ENCODE results near the gene GPR176. TPM values are rescaled to one million over a fixed set of nuclear protein-coding genes. Genes with fewer than 3 reads are reported as not detected.

Gene GPR176
- total RNA-seq, 1 donor from 2014 or later, result 0.23 TPM

- Mint-ChIP-seq H3K27me3 (ENCODE audit: insufficient read depth) (peaks cover 16% of the 10 kb centered on the region), H3K4me3 (no peak overlapping the region), H3K27ac (no peak overlapping the region), H3K9me3 (no peaks in the 10 kb centered on the region), H3K4me1 (ENCODE audit: low read depth) (no peaks in the 10 kb centered on the region), H3K36me3 (ENCODE audit: low read depth) (peaks cover 1% of the 10 kb centered on the region)
- intact Hi-C loops (cut with micrococcal nuclease), result no loop called here
- no peak for DNase-seq (ENCODE audit: low spot score)
Observed at GRCh38 chr15:39860871-39861270, 59.2 kb downstream of the GPR176 start.

- no peaks in the 10 kb centered on the region for H3K9me3 Mint-ChIP-seq
- intact Hi-C loops (cut with micrococcal nuclease), result no loop called here
- no peaks in the 10 kb centered on the region for H3K4me1 Mint-ChIP-seq (ENCODE audit: low read depth)
- H3K4me3 Mint-ChIP-seq, result no peak overlapping the region
- no peak for DNase-seq (ENCODE audit: low spot score)
- H3K27me3 Mint-ChIP-seq (ENCODE audit: insufficient read depth), result peaks cover 12% of the 10 kb centered on the region
- no peak overlapping the region for H3K27ac Mint-ChIP-seq
- peaks cover 1% of the 10 kb centered on the region for H3K36me3 Mint-ChIP-seq (ENCODE audit: low read depth)
Observed at GRCh38 chr15:39860200-39860599, 59.9 kb downstream of the GPR176 start.

- no peaks in the 10 kb centered on the region for H3K4me1 Mint-ChIP-seq (ENCODE audit: low read depth)
- H3K36me3 Mint-ChIP-seq (ENCODE audit: low read depth), result peaks cover 1% of the 10 kb centered on the region
- H3K4me3 Mint-ChIP-seq, result no peak overlapping the region
Observed at GRCh38 chr15:39859636-39860035, 60.4 kb downstream of the GPR176 start.

DNA sequence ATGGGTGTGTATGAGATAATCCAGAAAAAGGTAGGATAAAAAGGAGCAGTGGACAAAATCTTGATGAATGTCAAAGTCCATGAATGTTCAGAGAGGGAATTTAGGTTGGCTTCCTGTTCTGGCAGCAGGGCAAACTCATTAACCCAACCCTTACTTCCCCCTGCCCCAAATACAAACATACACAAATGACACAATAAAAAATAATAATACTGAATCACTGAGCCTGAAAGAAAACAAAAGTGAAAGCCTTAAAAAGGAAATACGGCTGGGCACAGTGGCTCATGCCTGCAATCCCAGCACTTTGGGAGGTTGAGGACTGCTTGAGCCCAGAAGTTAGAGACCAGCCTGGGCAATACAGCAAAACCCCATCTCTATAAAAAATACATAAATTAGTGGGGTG, 62.9 kb downstream of the GPR176 start:
- intact Hi-C loops (cut with micrococcal nuclease), result no loop called here
- Mint-ChIP-seq H3K27ac (no peak overlapping the region), H3K4me1 (ENCODE audit: low read depth) (no peaks in the 10 kb centered on the region), H3K4me3 (no peak overlapping the region), H3K27me3 (ENCODE audit: insufficient read depth) (peaks cover 7% of the 10 kb centered on the region), H3K36me3 (ENCODE audit: low read depth) (peaks cover 1% of the 10 kb centered on the region), H3K9me3 (no peaks in the 10 kb centered on the region)
- no peak for DNase-seq (ENCODE audit: low spot score)

More at GRCh38 chr15:39859636-39860035, 60.4 kb downstream of the GPR176 start:
- Mint-ChIP-seq H3K9me3 (no peaks in the 10 kb centered on the region), H3K27ac (no peak overlapping the region), H3K27me3 (ENCODE audit: insufficient read depth) (peaks cover 11% of the 10 kb centered on the region)
- DNase-seq (ENCODE audit: low spot score), result no peak
- intact Hi-C loops (cut with micrococcal nuclease), result no loop called here

GRCh38 chr15:39856357-39856756, 63.7 kb downstream of the GPR176 start:
- Mint-ChIP-seq H3K4me1 (ENCODE audit: low read depth) (no peaks in the 10 kb centered on the region), H3K9me3 (no peaks in the 10 kb centered on the region), H3K36me3 (ENCODE audit: low read depth) (peaks cover 1% of the 10 kb centered on the region), H3K27ac (no peak overlapping the region), H3K27me3 (ENCODE audit: insufficient read depth) (peaks cover 9% of the 10 kb centered on the region), H3K4me3 (no peak overlapping the region)
- intact Hi-C loops (cut with micrococcal nuclease), result no loop called here
- no peak for DNase-seq (ENCODE audit: low spot score)

DNA sequence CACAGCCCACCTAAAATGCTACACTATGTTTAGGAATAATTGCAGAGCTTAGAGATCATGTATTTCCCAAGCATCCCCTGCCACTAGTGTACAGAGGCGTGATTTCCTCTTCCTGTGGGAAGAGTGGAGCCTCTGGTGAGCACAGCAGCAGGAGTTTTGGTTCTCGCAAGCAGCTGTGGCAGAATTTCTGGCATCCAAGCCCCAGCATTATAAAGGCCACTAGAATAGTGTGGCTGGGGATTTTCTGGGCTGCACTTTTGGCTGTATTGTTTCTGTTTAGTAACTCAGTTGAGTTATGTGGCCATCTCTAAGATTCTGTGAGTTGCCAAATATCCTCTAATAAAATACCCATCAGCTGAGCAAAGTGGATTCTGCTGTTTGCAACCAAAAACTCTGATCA, 64.7 kb downstream of the GPR176 start:
- DNase-seq (ENCODE audit: low spot score), result no peak
- Mint-ChIP-seq H3K36me3 (ENCODE audit: low read depth) (peaks cover 1% of the 10 kb centered on the region), H3K27ac (no peak overlapping the region), H3K4me3 (no peak overlapping the region), H3K27me3 (ENCODE audit: insufficient read depth) (peaks cover 14% of the 10 kb centered on the region), H3K4me1 (ENCODE audit: low read depth) (no peaks in the 10 kb centered on the region), H3K9me3 (no peaks in the 10 kb centered on the region)
- intact Hi-C loops (cut with micrococcal nuclease), result no loop called here

DNA sequence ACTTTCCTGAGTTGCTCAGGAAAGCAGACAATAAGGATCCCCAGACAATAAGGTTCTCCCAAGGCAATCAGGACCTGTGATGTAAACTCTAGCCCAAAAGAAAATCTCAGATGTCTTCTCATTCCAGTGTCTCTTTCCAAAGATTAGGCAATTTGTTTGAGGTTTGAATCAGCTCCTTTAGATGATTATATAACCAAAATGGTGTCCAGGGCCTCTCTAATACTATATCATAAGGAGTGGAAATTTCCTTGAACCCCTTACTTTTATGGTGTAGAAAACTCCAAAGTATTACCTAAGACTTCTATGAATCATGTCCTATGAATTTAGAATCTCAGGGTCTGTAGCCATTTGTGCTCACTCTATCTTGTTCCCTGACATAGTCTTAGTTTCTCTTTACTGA, 65.9 kb downstream of the GPR176 start:
- H3K4me3 Mint-ChIP-seq, result no peak overlapping the region
- peaks cover 1% of the 10 kb centered on the region for H3K36me3 Mint-ChIP-seq (ENCODE audit: low read depth)
- H3K27ac Mint-ChIP-seq, result no peak overlapping the region
- peaks cover 18% of the 10 kb centered on the region for H3K27me3 Mint-ChIP-seq (ENCODE audit: insufficient read depth)
- H3K4me1 Mint-ChIP-seq (ENCODE audit: low read depth), result no peaks in the 10 kb centered on the region
- no peak for DNase-seq (ENCODE audit: low spot score)
- intact Hi-C loops (cut with micrococcal nuclease), result no loop called here
- no peaks in the 10 kb centered on the region for H3K9me3 Mint-ChIP-seq

GRCh38 chr15:39852250-39852649, 67.8 kb downstream of the GPR176 start:
- Mint-ChIP-seq H3K4me3 (no peak overlapping the region), H3K4me1 (ENCODE audit: low read depth) (no peaks in the 10 kb centered on the region), H3K36me3 (ENCODE audit: low read depth) (no peaks in the 10 kb centered on the region), H3K9me3 (no peaks in the 10 kb centered on the region), H3K27me3 (ENCODE audit: insufficient read depth) (peaks cover 24% of the 10 kb centered on the region), H3K27ac (no peak overlapping the region)
- DNase-seq (ENCODE audit: low spot score), result no peak
- intact Hi-C loops (cut with micrococcal nuclease), result no loop called here

DNA sequence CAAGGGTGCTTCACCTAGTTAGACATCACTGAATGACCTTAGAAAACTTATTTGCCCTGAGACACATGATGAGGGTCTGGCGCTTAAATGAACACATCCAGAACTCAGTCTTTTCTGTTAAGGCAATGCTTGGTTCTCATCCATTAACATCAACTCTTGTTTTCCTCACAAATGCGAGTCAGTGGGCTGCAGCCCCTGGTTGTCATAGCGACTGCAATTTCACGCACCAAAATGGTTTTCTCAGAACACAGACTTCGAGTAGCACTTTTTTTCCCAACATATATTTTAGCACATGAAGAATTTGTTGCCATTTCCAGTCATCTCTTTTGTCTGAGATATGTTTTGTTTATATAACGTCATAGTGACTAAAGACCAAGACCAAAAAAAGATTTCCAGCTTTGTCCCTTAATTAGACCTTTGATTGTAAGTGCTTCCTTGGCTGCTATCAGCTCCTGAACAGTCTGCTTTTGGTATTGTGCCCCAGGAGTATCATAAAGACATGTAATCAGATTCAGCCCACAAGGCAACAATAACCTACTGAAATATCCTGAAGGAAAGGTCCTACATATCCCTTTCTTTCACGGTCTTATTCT, 68.5 kb downstream of the GPR176 start:
- no peak for DNase-seq (ENCODE audit: low spot score)
- Mint-ChIP-seq H3K4me1 (ENCODE audit: low read depth) (no peaks in the 10 kb centered on the region), H3K4me3 (no peak overlapping the region), H3K27me3 (ENCODE audit: insufficient read depth) (peaks cover 24% of the 10 kb centered on the region), H3K27ac (no peak overlapping the region), H3K9me3 (no peaks in the 10 kb centered on the region), H3K36me3 (ENCODE audit: low read depth) (no peaks in the 10 kb centered on the region)
- intact Hi-C loops (cut with micrococcal nuclease), result no loop called here

GRCh38 chr15:39850436-39850835, 69.6 kb downstream of the GPR176 start:
- H3K36me3 Mint-ChIP-seq (ENCODE audit: low read depth), result no peaks in the 10 kb centered on the region
- H3K4me1 Mint-ChIP-seq (ENCODE audit: low read depth), result no peaks in the 10 kb centered on the region
- no peaks in the 10 kb centered on the region for H3K9me3 Mint-ChIP-seq
- intact Hi-C loops (cut with micrococcal nuclease), result no loop called here
- H3K4me3 Mint-ChIP-seq, result no peak overlapping the region
- no peak overlapping the region for H3K27ac Mint-ChIP-seq
- peaks cover 21% of the 10 kb centered on the region for H3K27me3 Mint-ChIP-seq (ENCODE audit: insufficient read depth)
- no peak for DNase-seq (ENCODE audit: low spot score)

GRCh38 chr15:39846108-39846507, 74.0 kb downstream of the GPR176 start:
- Mint-ChIP-seq H3K27me3 (ENCODE audit: insufficient read depth) (peaks cover 15% of the 10 kb centered on the region), H3K27ac (no peak overlapping the region), H3K4me3 (no peak overlapping the region), H3K9me3 (no peaks in the 10 kb centered on the region), H3K36me3 (ENCODE audit: low read depth) (no peaks in the 10 kb centered on the region), H3K4me1 (ENCODE audit: low read depth) (no peaks in the 10 kb centered on the region)
- DNase-seq (ENCODE audit: low spot score), result no peak
- intact Hi-C loops (cut with micrococcal nuclease), result no loop called here

GRCh38 chr15:39845582-39845981, 74.5 kb downstream of the GPR176 start:
- Mint-ChIP-seq H3K9me3 (no peaks in the 10 kb centered on the region), H3K4me1 (ENCODE audit: low read depth) (no peaks in the 10 kb centered on the region), H3K4me3 (no peak overlapping the region), H3K27ac (peak overlapping the region; percentile 48), H3K27me3 (ENCODE audit: insufficient read depth) (peaks cover 11% of the 10 kb centered on the region), H3K36me3 (ENCODE audit: low read depth) (no peaks in the 10 kb centered on the region)
- no peak for DNase-seq (ENCODE audit: low spot score)
- intact Hi-C loops (cut with micrococcal nuclease), result no loop called here

DNA sequence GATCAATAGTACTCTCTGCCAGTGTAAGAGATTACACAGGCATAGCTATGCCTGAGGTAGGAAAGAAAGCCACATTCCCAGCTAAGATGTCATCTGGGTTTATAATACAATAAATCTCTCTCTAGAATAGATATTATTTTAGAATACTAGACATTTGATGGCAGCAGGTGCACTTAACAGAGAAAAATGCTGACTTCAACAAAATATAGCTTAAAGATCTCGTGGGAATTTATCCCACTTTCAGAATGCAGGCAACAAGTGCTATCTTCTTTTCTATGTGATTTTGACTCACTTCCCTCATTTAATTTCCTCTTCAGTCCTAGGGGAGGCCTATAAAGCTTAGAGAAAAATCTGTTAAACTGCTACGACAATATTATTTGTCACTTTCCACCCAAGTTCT, 76.5 kb downstream of the GPR176 start:
- H3K9me3 Mint-ChIP-seq, result no peaks in the 10 kb centered on the region
- H3K4me1 Mint-ChIP-seq (ENCODE audit: low read depth), result no peaks in the 10 kb centered on the region
- no peaks in the 10 kb centered on the region for H3K36me3 Mint-ChIP-seq (ENCODE audit: low read depth)
- intact Hi-C loops (cut with micrococcal nuclease), result no loop called here
- no peak overlapping the region for H3K4me3 Mint-ChIP-seq
- no peak overlapping the region for H3K27ac Mint-ChIP-seq
- no peak for DNase-seq (ENCODE audit: low spot score)
- peaks cover 10% of the 10 kb centered on the region for H3K27me3 Mint-ChIP-seq (ENCODE audit: insufficient read depth)

GRCh38 chr15:39837454-39837853, 82.6 kb downstream of the GPR176 start:
- H3K9me3 Mint-ChIP-seq, result no peaks in the 10 kb centered on the region
- H3K27ac Mint-ChIP-seq, result no peak overlapping the region
- H3K4me3 Mint-ChIP-seq, result no peak overlapping the region
- no peak for DNase-seq (ENCODE audit: low spot score)
- no peaks in the 10 kb centered on the region for H3K36me3 Mint-ChIP-seq (ENCODE audit: low read depth)
- intact Hi-C loops (cut with micrococcal nuclease), result no loop called here
- peaks cover 30% of the 10 kb centered on the region for H3K27me3 Mint-ChIP-seq (ENCODE audit: insufficient read depth)
- no peaks in the 10 kb centered on the region for H3K4me1 Mint-ChIP-seq (ENCODE audit: low read depth)
